MCF 10A (cell line): ENCODE data around the gene CCDC57. TPM values are rescaled to one million over a fixed set of nuclear protein-coding genes. Genes with fewer than 3 reads are reported as not detected.

Experiments used
- BruUV-seq: library from RNA; stranded (reverse); fragments of 400-500 nt; replicated peaks from 2 replicates; lab custom pipeline; 2021; lab: Mats Ljungman, UMichigan
- CTCF ChIA-PET: fragments of 300-600 bp; sonication (Branson Sonifier 250); formaldehyde crosslinking; extraction: SDS; loops from one replicate; lab custom pipeline; 2021; ENCODE audit warnings: antibody characterized with exemption, inconsistent platforms; lab: Yijun Ruan, JAX
- POLR2A ChIA-PET: fragments of 300-600, 350-650 bp; sonication (Branson Sonifier 250); formaldehyde crosslinking; extraction: SDS; loops from one replicate; lab custom pipeline; 2020; ENCODE audit warnings: antibody characterized with exemption, inconsistent platforms; lab: Yijun Ruan, JAX
- DNase-seq: peaks from one replicate; pipeline ENCODE4 v3.0.0-alpha.2; 2018; ENCODE audit not compliant: unreplicated experiment
- H3K27ac Mint-ChIP-seq: one replicate; pipeline ENCODE4 v1.8.0; 2022; ENCODE audit warnings: mild to moderate bottlenecking, low read depth, mixed read lengths; ENCODE audit not compliant: unreplicated experiment
- H3K27me3 Mint-ChIP-seq: one replicate; pipeline ENCODE4 v1.8.0; 2022; ENCODE audit warnings: mixed read lengths; ENCODE audit not compliant: insufficient read depth, unreplicated experiment
- H3K36me3 Mint-ChIP-seq: one replicate; pipeline ENCODE4 v1.8.0; 2022; ENCODE audit warnings: mild to moderate bottlenecking, moderate library complexity, mixed read lengths; ENCODE audit not compliant: insufficient read depth, unreplicated experiment
- H3K4me1 Mint-ChIP-seq: one replicate; pipeline ENCODE4 v1.8.0; 2022; ENCODE audit warnings: mixed read lengths; ENCODE audit not compliant: insufficient read depth, unreplicated experiment
- H3K4me3 Mint-ChIP-seq: one replicate; pipeline ENCODE4 v1.8.0; 2022; ENCODE audit warnings: mild to moderate bottlenecking, moderate library complexity, mixed read lengths; ENCODE audit not compliant: unreplicated experiment
- H3K9me3 Mint-ChIP-seq: one replicate; pipeline ENCODE4 v1.8.0; 2022; ENCODE audit warnings: mixed read lengths; ENCODE audit not compliant: unreplicated experiment
- CTCF ChIP-seq: fragments of 200-600 bp; IDR thresholded peaks from one replicate; pipeline ENCODE4 v1.8.0; 2022; ENCODE audit warnings: antibody characterized with exemption, mild to moderate bottlenecking; ENCODE audit not compliant: unreplicated experiment
- intact Hi-C: fragments of 100-400 bp; cut with micrococcal nuclease; formaldehyde crosslinking; loops from 2 replicates; pipeline ENCODE4 v1.14.1; 2022
- total RNA-seq: library from RNA; stranded (reverse); gene quantifications from 2 replicates; pipeline ENCODE4 v1.2.3, GENCODE V29; 2022

CCDC57 gene
- total RNA-seq, 1 experiment from 2014 or later: 86.8 TPM

GRCh38 chr17:82227629-82228277 is 15.1 kb upstream of the CCDC57 start:
- H3K27me3 Mint-ChIP-seq: no peaks in the 10 kb centered on the region

GRCh38 chr17:82226809-82227628 is 14.4 kb upstream of the CCDC57 start:
- Mint-ChIP-seq H3K9me3 (no peaks in the 10 kb centered on the region), H3K27ac (no peak overlapping the region), H3K27me3 (no peaks in the 10 kb centered on the region), H3K4me3 (no peak overlapping the region), H3K36me3 (peaks cover 2% of the 10 kb centered on the region), H3K4me1 (no peaks in the 10 kb centered on the region)
- POLR2A ChIA-PET: interaction anchor here (0.7 to 1.3 kb wide), 2 partner anchors 21 to 128 kb away, joined by 3 read pairs; no protein-coding TSS in a partner anchor
- BruUV-seq: no TSS peak
- no peak for TF ChIP-seq CTCF
- no peak for DNase-seq
- CTCF ChIA-PET: no interaction called here
- intact Hi-C loops: no loop called here

More at GRCh38 chr17:82227629-82228277, 15.1 kb upstream of the CCDC57 start:
- no TSS peak for BruUV-seq
- DNase-seq: no peak
- Mint-ChIP-seq H3K36me3 (peaks cover 5% of the 10 kb centered on the region), H3K4me3 (peak overlapping the region; percentile 84), H3K9me3 (no peaks in the 10 kb centered on the region), H3K4me1 (no peaks in the 10 kb centered on the region), H3K27ac (no peak overlapping the region)
- POLR2A ChIA-PET: interaction anchor here (1.3 to 4.5 kb wide), 3 partner anchors 14 to 22 kb away, joined by 3 to 66 read pairs (median 44); no protein-coding TSS in a partner anchor
- TF ChIP-seq CTCF: no peak
- CTCF ChIA-PET: no interaction called here
- intact Hi-C loops: no loop called here

GRCh38 chr17:82226146-82226808 is 13.6 kb upstream of the CCDC57 start:
- Mint-ChIP-seq H3K4me3 (no peak overlapping the region), H3K27me3 (no peaks in the 10 kb centered on the region), H3K4me1 (peaks cover 4% of the 10 kb centered on the region), H3K27ac (no peak overlapping the region), H3K9me3 (no peaks in the 10 kb centered on the region), H3K36me3 (no peaks in the 10 kb centered on the region)
- ChIA-PET CTCF (no interaction called here), POLR2A (interaction anchor here (0.7 to 1.3 kb wide), 2 partner anchors 20 to 128 kb away, joined by 3 read pairs; no protein-coding TSS in a partner anchor)
- BruUV-seq: no TSS peak
- DNase-seq: no peak
- intact Hi-C loops: no loop called here
- TF ChIP-seq CTCF: no peak
